HEK293T (cell line): ENCODE data around the gene PIGU.

Source experiments
- ARNT ChIP-seq: fragments of 450-650 bp; IDR thresholded peaks from 2 replicates; pipeline ENCODE4 v1.6.1; 2017; ENCODE audit warnings: mild to moderate bottlenecking
- BHLHE40 ChIP-seq: fragments of 450-650 bp; IDR thresholded peaks from 2 replicates; pipeline ENCODE4 v1.6.1; 2016; ENCODE audit warnings: mild to moderate bottlenecking, moderate library complexity, borderline replicate concordance
- ELF4 ChIP-seq: fragments of 450-650 bp; IDR thresholded peaks from 2 replicates; pipeline ENCODE4 v1.6.1; 2017; ENCODE audit warnings: antibody characterized with exemption
- FOXA1 ChIP-seq: fragments of 450-650 bp; IDR thresholded peaks from 2 replicates; pipeline ENCODE4 v1.6.1; 2016; ENCODE audit warnings: mild to moderate bottlenecking
- FOXK2 ChIP-seq: fragments of 450-650 bp; IDR thresholded peaks from 2 replicates; pipeline ENCODE4 v1.6.1; 2016; ENCODE audit warnings: mild to moderate bottlenecking
- FOXM1 ChIP-seq: fragments of 450-650 bp; IDR thresholded peaks from 2 replicates; pipeline ENCODE4 v1.6.1; 2017; ENCODE audit warnings: mild to moderate bottlenecking, borderline replicate concordance
- L3MBTL2 ChIP-seq: fragments of 450-650 bp; conservative IDR thresholded peaks from 2 replicates; pipeline ENCODE4 v1.6.1; 2016; ENCODE audit warnings: mild to moderate bottlenecking
- LEF1 ChIP-seq: fragments of 450-650 bp; IDR thresholded peaks from 2 replicates; pipeline ENCODE4 v1.6.1; 2017; ENCODE audit warnings: mild to moderate bottlenecking, borderline replicate concordance
- NFRKB ChIP-seq: fragments of 450-650 bp; IDR thresholded peaks from 2 replicates; pipeline ENCODE4 v1.6.1; 2016; ENCODE audit warnings: mild to moderate bottlenecking, moderate library complexity
- SUZ12 ChIP-seq: fragments of 450-650 bp; IDR thresholded peaks from 2 replicates; pipeline ENCODE4 v1.6.1; 2016; ENCODE audit warnings: mild to moderate bottlenecking
- TARDBP ChIP-seq: fragments of 450-650 bp; IDR thresholded peaks from 2 replicates; pipeline ENCODE4 v1.6.1; 2016
- ZNF384 ChIP-seq: fragments of 450-650 bp; IDR thresholded peaks from 2 replicates; pipeline ENCODE4 v1.6.1; 2016

- TF ChIP-seq ARNT (no peak), FOXA1 (no peak), ELF4 (no peak), ZNF384 (no peak), BHLHE40 (no peak), SUZ12 (no peak), TARDBP (no peak), L3MBTL2 (no peak), FOXM1 (no peak), LEF1 (no peak), NFRKB (no peak), FOXK2 (no peak)
These were observed 91.9 kb downstream of the PIGU start for GRCh38 chr20:34585019-34585418.
